Measurements from ENCODE around the gene C1QA.

Gene C1QA, protein sequence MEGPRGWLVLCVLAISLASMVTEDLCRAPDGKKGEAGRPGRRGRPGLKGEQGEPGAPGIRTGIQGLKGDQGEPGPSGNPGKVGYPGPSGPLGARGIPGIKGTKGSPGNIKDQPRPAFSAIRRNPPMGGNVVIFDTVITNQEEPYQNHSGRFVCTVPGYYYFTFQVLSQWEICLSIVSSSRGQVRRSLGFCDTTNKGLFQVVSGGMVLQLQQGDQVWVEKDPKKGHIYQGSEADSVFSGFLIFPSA

DNA sequence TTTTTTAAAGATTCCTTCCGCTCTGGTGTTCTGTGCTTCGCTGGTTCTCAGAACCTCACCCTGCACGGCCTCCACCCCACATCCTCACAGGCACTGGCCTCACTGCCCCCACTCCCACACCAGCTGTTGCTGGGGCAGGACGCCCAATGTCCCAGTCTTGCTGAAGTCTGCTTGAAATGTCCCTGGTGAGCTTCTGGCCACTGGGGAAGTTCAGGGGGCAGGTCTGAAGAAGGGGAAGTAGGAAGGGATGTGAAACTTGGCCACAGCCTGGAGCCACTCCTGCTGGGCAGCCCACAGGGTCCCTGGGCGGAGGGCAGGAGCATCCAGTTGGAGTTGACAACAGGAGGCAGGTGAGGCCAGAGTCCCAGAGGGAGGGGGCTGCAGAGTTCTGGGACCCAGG lies at the start of gene C1QA:
Gene C1QA, plus strand, starts transcription at position 276 of the 400 bp plus-strand sequence. CDS start 989 bp downstream, outside the sequence.
- DNase-seq (ENCODE audit: low read depth): no peak

DNA sequence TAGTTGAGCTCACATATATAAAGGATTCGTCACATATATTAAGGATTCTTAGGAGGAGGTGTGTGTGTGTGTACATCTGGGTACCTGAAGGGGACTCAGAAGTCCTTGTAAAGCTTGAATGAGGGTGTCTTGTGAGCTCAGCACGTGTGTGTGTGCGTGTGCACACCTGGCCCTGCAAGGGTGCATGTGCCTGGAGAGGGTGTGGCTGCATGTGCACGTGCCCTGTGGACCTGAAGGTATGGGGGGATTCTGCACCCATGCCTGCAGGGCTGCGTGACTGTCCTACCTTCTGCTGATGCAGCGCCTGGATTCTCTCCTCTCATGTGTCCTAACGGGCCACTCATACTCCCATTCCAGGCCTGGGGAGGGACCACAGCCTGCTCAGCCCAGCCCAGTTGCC lies 49.2 kb upstream of the C1QA start:
- DNase-seq (ENCODE audit: low read depth): no peak

DNA sequence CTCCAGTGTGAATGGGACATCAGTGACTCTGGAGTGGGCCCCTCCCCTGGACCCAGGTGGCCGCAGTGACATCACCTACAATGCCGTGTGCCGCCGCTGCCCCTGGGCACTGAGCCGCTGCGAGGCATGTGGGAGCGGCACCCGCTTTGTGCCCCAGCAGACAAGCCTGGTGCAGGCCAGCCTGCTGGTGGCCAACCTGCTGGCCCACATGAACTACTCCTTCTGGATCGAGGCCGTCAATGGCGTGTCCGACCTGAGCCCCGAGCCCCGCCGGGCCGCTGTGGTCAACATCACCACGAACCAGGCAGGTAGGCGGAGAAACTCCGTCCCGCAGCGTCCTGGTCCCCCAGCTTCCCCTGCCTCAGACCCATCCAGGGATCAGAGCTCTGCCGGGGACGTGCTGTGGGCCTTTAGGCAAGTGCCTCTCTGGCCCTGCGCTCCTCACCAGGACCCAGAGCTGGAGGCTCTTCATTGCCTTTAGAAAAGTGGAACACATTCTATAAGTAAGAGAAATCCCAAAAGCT lies 47.5 kb upstream of the C1QA start:
- DNase-seq (ENCODE audit: low read depth): no peak

DNA sequence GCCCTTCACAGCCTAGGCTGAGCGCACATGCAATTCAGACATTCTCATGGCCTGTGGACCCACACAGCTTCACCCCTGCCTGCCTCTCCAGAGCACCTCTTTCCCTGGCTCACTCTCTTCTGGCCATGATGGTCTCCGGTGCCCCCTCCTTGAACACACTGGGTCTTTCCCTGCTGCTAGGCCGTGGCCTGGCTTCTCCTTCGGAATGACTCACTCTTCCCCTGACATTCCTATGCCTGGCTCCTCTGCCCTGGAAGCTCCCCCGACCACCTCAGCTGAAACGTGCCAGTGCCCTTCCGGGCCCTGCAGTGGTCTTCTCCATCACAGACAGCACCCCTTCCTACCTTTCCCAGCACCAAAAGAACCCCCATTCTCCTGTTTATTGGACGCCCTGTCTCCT lies 44.9 kb upstream of the C1QA start:
- no peak for DNase-seq (ENCODE audit: low read depth)

DNA sequence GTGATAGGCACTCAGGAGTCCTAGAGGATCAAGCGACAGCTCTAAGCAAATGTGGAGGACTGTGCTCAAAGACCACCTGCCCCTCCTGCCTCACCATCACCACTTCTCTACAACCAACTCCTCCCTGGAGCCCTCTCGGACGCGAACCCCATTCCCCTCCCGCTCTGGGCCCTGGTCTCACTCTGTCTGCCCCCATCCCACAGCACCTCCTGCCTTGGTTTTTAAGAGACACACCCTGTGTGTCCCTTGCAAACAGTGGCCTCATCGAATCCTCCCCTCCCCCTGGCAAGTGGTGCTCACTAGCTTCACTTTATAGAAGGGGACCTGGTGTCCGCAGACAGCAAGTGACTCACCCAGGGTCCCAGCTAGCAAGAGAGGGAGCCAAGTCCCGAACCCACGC lies 44.4 kb upstream of the C1QA start:
- no peak for DNase-seq (ENCODE audit: low read depth)

DNA sequence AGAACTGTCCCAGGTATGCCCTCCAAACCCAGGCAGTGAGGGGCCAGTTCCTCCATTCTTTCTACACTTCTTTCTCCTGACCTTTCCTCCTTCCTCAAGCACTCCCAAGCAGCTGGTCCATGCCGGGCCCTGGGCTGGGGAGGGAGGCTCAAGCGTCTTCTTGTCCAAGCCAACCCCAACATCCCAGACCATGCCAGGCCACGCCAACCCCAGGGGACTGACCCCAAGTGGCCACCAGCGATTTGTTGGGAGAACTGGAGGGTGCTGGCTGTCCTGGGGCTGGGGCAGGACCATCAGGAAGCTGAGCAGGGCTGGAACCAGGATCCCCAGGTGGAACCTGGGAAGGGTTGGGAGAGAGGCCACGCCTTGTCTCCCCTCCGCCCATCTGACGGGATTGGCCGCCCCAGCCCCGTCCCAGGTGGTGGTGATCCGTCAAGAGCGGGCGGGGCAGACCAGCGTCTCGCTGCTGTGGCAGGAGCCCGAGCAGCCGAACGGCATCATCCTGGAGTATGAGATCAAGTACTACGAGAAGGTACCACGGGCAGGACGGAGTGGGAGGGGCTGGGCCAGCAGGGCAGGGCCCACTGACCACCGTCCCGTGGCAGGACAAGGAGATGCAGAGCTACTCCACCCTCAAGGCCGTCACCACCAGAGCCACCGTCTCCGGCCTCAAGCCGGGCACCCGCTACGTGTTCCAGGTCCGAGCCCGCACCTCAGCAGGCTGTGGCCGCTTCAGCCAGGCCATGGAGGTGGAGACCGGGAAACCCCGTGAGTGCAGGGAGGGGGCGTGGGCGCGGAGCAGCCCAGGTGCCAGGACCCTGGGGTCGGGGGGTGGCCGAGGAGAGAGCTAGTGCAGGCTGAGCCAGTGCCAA lies 43.3 kb upstream of the C1QA start:
- no peak for DNase-seq (ENCODE audit: low read depth)

DNA sequence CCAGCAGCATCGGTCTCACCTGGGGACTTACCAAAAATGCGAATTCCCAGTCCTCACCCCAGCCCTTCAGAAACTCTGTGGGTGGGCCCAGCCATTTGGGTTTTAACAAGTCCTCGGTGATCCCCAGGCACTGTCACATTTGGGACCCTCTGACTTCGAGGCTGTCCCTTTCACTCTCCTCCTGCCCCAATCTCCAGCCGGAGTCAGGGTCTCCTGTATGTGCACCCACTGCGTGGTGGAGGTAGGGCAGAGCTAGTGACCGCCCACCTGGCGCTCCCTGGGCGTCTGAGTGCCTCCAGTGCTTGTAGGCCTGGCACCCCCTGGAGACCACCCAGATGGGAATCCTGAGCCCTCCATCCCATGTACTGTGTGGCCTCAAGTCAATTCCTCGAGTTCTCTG lies 42.0 kb upstream of the C1QA start:
- DNase-seq (ENCODE audit: low read depth): no peak

DNA sequence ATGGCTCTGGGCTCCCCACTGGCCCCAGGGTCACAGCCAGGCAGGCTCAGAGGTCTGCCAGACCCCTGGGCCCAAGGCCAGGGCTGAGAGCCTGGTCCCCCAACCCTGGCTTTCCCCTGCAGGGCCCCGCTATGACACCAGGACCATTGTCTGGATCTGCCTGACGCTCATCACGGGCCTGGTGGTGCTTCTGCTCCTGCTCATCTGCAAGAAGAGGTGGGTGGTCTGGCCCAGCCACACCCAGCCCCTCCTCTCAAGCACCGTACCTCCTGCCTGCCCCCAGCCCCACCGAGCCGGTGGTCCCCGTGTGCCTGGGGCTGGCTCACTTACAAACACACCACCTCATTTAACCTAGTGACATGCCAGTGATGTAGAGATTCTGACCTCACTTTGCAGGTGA lies 41.3 kb upstream of the C1QA start:
- DNase-seq (ENCODE audit: low read depth): no peak

DNA sequence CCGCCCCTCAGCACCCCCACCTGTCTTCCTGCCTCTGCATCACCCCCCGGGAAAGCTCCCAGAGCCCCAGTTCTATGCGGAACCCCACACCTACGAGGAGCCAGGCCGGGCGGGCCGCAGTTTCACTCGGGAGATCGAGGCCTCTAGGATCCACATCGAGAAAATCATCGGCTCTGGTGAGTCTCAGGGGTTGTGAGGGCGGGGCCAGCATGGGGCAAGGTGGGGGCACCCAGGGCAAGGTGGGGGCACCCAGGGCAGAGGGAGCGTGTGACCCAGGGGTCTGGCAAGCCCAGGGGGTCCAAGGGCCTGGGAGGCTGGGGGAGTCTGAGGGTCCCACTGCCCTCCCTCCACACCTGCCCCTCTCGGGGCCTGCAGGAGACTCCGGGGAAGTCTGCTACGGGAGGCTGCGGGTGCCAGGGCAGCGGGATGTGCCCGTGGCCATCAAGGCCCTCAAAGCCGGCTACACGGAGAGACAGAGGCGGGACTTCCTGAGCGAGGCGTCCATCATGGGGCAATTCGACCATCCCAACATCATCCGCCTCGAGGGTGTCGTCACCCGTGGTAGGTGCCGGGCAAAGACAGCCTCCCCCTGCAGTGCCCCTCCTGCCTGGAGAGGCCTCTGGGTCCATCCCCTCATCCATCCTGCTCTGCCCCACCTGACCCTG lies 39.0 kb upstream of the C1QA start:
- no peak for DNase-seq (ENCODE audit: low read depth)

DNA sequence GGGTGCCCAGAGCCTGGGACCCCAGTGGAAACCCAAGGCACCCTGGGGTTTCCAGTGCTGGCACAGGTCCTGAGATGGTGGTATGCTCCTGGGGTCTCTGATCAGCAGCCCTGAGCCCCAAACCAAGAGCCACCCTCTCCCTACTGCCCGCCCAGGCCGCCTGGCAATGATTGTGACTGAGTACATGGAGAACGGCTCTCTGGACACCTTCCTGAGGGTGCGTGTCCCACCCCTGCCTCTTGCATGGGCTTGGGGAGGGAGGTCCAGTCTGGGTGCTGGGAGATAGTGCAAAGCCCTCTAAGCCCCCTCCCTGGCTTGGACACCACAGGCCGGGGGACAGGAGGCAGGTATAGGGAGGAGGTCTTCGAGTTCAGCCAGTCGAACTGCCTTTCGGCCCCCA lies 38.4 kb upstream of the C1QA start:
- no peak for DNase-seq (ENCODE audit: low read depth)

DNA sequence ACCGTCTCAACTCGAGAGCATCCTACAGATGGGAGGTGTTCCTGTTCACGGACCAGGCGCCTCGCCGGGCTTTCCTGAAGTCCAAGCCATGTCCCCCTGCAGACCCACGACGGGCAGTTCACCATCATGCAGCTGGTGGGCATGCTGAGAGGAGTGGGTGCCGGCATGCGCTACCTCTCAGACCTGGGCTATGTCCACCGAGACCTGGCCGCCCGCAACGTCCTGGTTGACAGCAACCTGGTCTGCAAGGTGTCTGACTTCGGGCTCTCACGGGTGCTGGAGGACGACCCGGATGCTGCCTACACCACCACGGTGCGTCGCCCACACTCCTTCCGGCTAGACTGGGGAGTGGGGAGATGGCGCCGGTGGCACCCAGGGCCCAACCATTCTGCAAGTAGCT lies 37.7 kb upstream of the C1QA start:
- no peak for DNase-seq (ENCODE audit: low read depth)

DNA sequence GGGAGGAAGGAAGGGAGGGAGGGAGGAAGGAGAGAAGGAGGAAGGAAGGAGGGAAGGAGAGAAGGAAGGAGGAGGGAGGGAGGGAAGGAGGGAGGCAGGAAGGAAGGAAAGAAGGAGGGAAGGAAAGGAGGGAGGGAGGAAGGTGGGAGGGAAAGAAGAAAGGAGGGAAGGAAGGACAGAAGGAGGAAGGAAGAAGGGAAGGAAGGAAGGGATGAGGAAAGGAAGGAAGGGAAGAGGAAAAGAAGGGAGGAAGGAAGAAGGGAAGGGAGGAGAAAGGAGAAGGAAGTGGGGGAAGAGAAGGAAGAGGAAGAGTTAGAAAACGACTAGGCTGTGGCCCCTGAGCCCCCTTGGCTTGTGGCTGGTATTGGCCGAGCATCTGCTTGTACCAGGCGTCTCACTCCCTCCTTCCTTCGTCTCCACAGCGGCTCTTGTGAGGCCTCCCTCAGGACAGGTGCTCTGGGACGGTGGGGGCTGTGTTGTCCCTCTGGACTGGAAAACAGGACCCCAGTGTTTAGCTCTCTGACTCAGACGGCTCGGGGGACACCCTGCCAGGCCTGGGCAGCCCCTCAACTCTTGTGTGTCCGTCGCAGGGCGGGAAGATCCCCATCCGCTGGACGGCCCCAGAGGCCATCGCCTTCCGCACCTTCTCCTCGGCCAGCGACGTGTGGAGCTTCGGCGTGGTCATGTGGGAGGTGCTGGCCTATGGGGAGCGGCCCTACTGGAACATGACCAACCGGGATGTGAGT lies 36.2 kb upstream of the C1QA start:
- DNase-seq (ENCODE audit: low read depth): no peak

DNA sequence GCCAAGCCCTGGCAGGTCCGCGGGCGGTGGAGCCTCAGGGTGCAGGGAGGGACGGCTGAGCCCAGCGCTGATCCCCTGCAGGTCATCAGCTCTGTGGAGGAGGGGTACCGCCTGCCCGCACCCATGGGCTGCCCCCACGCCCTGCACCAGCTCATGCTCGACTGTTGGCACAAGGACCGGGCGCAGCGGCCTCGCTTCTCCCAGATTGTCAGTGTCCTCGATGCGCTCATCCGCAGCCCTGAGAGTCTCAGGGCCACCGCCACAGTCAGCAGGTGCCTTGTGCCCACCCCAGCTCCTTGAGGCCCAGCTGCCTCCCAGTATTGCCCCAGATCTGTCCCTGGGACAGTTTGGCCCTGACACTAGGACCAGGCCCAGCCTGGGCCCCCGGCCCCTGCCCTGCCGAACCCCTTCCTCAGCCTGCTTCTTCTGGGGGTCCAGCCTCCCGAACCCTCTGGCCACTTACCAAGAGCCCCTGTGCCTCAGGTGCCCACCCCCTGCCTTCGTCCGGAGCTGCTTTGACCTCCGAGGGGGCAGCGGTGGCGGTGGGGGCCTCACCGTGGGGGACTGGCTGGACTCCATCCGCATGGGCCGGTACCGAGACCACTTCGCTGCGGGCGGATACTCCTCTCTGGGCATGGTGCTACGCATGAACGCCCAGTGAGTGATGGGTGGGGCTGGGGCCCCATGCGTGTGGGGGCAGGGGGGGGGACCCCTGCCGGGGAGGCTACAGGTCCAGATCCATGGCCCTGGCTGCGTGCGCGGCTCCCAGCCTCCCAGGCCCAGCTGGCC lies 35.4 kb upstream of the C1QA start:
- DNase-seq (ENCODE audit: low read depth): no peak

DNA sequence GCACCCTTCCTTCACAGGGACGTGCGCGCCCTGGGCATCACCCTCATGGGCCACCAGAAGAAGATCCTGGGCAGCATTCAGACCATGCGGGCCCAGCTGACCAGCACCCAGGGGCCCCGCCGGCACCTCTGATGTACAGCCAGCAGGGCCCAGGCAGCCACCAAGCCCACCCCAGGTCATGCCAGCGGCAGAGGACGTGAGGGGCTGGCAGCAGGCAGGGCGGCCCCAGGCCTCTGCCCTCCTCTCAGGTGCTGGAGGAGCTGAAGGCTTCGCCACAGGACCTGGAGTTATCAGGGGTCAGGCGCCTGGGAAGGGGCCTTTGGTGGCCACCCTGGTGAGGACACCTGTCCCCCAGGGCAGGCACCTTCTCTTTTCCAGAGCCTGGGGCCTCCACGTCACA lies 34.8 kb upstream of the C1QA start:
- DNase-seq (ENCODE audit: low read depth): no peak

DNA sequence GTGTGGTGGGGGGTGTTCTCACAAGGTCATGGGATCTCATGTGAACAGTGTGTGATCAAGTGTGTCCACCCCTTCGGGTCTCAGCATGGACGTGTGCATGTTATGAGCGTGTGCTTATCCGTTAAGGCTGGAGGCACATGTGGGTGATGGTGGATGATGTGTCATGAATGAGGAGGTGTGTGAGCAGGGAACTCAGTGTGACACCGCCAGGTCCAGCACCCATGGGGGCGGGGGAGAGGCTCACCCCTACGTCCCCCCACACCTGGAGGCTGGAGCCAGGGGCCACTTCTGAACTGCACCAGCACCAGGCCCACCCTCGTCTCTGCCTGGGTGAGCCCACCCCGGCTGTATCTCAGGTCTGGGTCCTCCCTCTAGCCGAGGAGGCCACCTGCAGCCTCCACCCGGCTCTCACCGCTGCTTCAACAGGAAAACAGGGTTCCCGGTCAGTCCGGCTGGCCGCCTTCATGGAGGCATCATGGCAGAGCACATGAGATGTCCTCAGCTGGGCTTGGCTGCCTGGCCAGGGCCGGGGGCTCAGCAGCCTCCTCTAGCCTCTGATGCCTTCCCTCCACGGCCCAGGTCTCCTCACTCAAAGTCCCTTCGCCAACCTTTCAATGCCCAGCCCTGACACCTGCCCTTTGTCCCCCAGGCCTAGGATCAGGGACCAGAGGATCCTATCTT lies 34.2 kb upstream of the C1QA start:
- DNase-seq (ENCODE audit: low read depth): no peak

DNA sequence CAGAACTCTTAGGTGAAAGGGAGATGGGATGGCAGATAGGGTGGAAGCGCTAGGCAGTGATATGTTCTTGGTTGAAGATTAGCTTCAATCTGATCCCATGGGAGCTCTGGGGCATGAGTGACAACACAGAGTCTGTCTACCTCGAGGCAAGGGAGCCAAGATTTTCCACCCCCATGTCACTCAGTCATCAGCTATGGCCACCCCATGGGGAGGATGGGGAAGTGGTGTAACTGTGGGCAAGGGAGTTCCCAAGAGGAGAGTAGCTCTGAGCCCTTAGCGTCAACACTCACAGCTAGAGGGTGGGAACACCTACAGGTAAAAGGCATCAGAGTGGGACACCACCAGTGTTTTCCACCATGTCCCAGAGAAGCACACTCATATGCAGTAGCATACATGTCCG lies 30.3 kb upstream of the C1QA start:
- DNase-seq (ENCODE audit: low read depth): no peak

DNA sequence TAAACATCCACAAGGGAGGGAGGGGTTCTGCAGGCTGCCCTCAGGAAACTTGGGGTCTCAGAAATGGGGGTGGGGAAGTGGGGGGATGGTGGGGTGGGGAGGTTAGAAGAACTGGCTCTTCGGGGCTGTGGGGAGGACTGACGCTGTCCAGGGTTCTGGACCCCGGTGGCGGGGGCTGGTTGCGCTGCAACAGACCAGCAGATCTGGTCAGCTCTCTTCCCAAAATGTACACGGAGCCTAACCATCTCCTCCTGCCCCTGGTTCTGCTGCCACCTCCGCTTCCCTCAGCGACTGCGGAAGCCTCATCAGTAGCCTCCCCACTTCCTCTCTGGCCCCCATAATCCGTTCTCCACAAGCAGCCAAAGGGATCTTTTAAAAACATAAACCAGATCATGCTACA lies 29.3 kb upstream of the C1QA start:
- no peak for DNase-seq (ENCODE audit: low read depth)

DNA sequence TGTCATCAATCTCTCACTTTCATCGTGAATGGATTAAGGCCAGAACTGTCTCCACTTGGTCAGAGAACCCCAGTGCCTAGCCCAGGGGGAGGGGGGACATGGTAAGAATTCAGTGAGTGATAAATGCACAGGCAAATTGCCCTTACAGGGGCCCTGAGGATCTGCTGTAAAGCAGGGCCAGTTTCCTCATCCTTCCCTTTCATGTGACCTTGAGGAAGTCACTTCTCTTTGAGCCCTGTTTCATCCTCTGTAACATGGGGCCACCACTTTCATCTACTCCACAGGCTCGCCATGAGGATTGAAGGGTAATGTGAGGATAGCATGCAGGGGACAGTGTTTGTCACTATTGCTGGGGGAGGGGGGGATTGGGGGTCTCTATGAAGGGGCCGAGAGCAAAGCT lies 28.1 kb upstream of the C1QA start:
- no peak for DNase-seq (ENCODE audit: low read depth)

DNA sequence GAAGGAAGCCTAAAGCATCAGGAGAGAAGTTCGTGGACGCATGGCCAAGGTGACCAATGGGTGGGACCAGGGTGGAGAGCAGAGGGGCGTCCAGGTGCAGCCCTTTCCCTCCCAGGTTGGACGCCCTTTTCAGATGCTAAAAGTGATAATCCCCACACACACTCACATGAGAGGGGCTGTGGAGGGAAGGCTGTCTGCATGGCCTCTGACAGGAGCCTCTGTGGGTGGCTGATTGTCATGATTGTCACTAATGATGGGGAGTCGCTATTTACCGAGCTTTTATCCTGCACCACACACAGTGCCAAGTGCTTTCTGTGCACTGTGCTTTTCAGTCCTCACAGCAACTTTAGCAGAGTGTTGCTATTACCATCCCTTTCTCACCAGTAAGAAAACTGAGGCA lies 27.1 kb upstream of the C1QA start:
- DNase-seq (ENCODE audit: low read depth): no peak

DNA sequence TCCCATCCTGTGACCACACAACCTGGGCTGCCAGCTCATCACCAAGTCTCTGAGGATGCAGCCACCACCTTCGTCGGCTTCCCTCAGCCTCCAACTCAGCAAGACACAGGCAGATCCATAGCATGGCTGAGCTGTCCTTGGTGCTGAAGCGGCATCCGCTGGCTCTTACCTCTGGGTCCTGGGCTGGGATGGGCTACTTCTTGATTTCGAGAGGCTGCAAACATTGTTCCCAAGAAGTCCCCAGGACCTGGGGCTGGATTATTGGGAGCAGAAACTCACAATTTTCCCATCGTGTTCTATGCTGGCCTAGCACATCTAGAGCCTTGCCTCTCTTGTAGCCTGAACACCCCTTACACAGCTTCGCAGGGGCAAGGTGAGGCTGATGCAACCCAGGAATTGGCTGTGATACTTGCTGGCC lies 24.9 kb upstream of the C1QA start:
- peak; percentile 2 for DNase-seq (ENCODE audit: low read depth)

Data from stimulated activated CD8-positive, alpha-beta memory T cell treated with anti-CD3 and anti-CD28 coated beads, Interleukin-4, amount 100 ng/mL, for 24 hours (primary cell).